Parathyroid adenoma (tissue), 2 donors: ENCODE results near the gene PARD3B.

Source experiments
- H2AFZ ChIP-seq: fragments of 300-600 bp; sonication (generic); one replicate; pipeline ENCODE4 v1.7.0; 2017; ENCODE audit warnings: antibody characterized with exemption, mild to moderate bottlenecking
- H3K27ac ChIP-seq: fragments of 300-600 bp; sonication (generic); one replicate; pipeline ENCODE4 v1.7.0; 2017
- H3K27me3 ChIP-seq: fragments of 300-600 bp; sonication (generic); one replicate; pipeline ENCODE4 v1.7.0; 2017; ENCODE audit warnings: low read length; ENCODE audit not compliant: control insufficient read depth, insufficient read depth
- H3K36me3 ChIP-seq: fragments of 300-600 bp; sonication (generic); one replicate; pipeline ENCODE4 v1.7.0; 2017; ENCODE audit warnings: low read length; ENCODE audit not compliant: control insufficient read depth, insufficient read depth
- H3K4me1 ChIP-seq: fragments of 300-600 bp; sonication (generic); one replicate; pipeline ENCODE4 v1.7.0; 2017; ENCODE audit warnings: control low read depth
- H3K4me2 ChIP-seq: fragments of 300-600 bp; sonication (generic); one replicate; pipeline ENCODE4 v1.7.0; 2017; ENCODE audit warnings: low read length
- H3K4me3 ChIP-seq: fragments of 300-600 bp; sonication (generic); one replicate; pipeline ENCODE4 v1.7.0; 2017; ENCODE audit warnings: low read depth, low read length
- H3K79me2 ChIP-seq: fragments of 300-600 bp; sonication (generic); one replicate; pipeline ENCODE4 v1.7.0; 2017; ENCODE audit warnings: control low read depth
- H3K9ac ChIP-seq: fragments of 300-600 bp; sonication (generic); one replicate; pipeline ENCODE4 v1.7.0; 2017; ENCODE audit warnings: mild to moderate bottlenecking
- H3K9me3 ChIP-seq: fragments of 300-600 bp; sonication (generic); one replicate; pipeline ENCODE4 v1.7.0; 2017; ENCODE audit warnings: low read length; ENCODE audit not compliant: control insufficient read depth
- CTCF ChIP-seq: fragments of 300-600 bp; sonication (generic); IDR thresholded peaks from one replicate; pipeline ENCODE4 v1.7.0; 2017; ENCODE audit warnings: antibody characterized with exemption, mild to moderate bottlenecking
- donor health status: primary hyperparathyroidism.

The PARD3B gene

GRCh38 chr2:204853905-204854304 lies 308.6 kb downstream of the PARD3B start:
- Histone ChIP-seq H3K9me3 (no peaks in the 10 kb centered on the region), H3K36me3 (no peaks in the 10 kb centered on the region), H3K4me1 (no peaks in the 10 kb centered on the region), H3K4me2 (no peak overlapping the region), H2AFZ (no peak overlapping the region), H3K27ac (no peak overlapping the region), H3K9ac (no peak overlapping the region), H3K27me3 (no peaks in the 10 kb centered on the region), H3K79me2 (peaks cover 13% of the 10 kb centered on the region), H3K4me3 (no peak overlapping the region)
- TF ChIP-seq CTCF: no peak

GRCh38 chr2:204860274-204860673 lies 315.0 kb downstream of the PARD3B start:
- Histone ChIP-seq H3K27me3 (no peaks in the 10 kb centered on the region), H3K79me2 (peaks cover 6% of the 10 kb centered on the region), H3K9ac (no peak overlapping the region), H3K27ac (no peak overlapping the region), H3K4me2 (no peak overlapping the region), H2AFZ (no peak overlapping the region), H3K4me3 (no peak overlapping the region), H3K9me3 (no peaks in the 10 kb centered on the region), H3K4me1 (peaks cover 3% of the 10 kb centered on the region), H3K36me3 (no peaks in the 10 kb centered on the region)
- TF ChIP-seq CTCF: no peak

GRCh38 chr2:204862809-204863208 lies 317.5 kb downstream of the PARD3B start:
- H3K27ac ChIP-seq: no peak overlapping the region
- no peak overlapping the region for H3K9ac ChIP-seq
- no peaks in the 10 kb centered on the region for H3K9me3 ChIP-seq
- H3K27me3 ChIP-seq: no peaks in the 10 kb centered on the region
- H3K79me2 ChIP-seq: peaks cover 5% of the 10 kb centered on the region
- no peak for TF ChIP-seq CTCF
- peaks cover 6% of the 10 kb centered on the region for H3K4me1 ChIP-seq
- H3K36me3 ChIP-seq: no peaks in the 10 kb centered on the region
- H3K4me3 ChIP-seq: no peak overlapping the region
- H3K4me2 ChIP-seq: no peak overlapping the region
- no peak overlapping the region for H2AFZ ChIP-seq

GRCh38 chr2:204863336-204863735 lies 318.1 kb downstream of the PARD3B start:
- H3K36me3 ChIP-seq: no peaks in the 10 kb centered on the region
- TF ChIP-seq CTCF: no peak
- no peaks in the 10 kb centered on the region for H3K9me3 ChIP-seq
- H3K4me3 ChIP-seq: no peak overlapping the region
- H3K27ac ChIP-seq: no peak overlapping the region
- H3K27me3 ChIP-seq: no peaks in the 10 kb centered on the region
- H3K4me1 ChIP-seq: peaks cover 9% of the 10 kb centered on the region
- no peak overlapping the region for H3K9ac ChIP-seq
- no peak overlapping the region for H3K4me2 ChIP-seq
- peaks cover 5% of the 10 kb centered on the region for H3K79me2 ChIP-seq
- no peak overlapping the region for H2AFZ ChIP-seq

GRCh38 chr2:204869132-204869823 lies 324.0 kb downstream of the PARD3B start:
- TF ChIP-seq CTCF: no peak
- Histone ChIP-seq H3K9ac (no peak overlapping the region), H3K9me3 (no peaks in the 10 kb centered on the region), H2AFZ (no peak overlapping the region), H3K4me1 (peaks cover 23% of the 10 kb centered on the region), H3K79me2 (peaks cover 5% of the 10 kb centered on the region), H3K36me3 (no peaks in the 10 kb centered on the region), H3K4me3 (no peak overlapping the region), H3K27me3 (no peaks in the 10 kb centered on the region), H3K27ac (peak overlapping the region; percentile 41), H3K4me2 (peak overlapping the region; percentile 10)
